ENCODE data around the gene CTCFL.
"Not testable (repeated sequence)": the region's sequence is repeated elsewhere in the genome, so short reads cannot be mapped to it uniquely, and the experiment has no call there.

Gene CTCFL

GRCh38 chr20:57476641-57477461 is 48.1 kb downstream of the CTCFL start:
- H3K36me3 Mint-ChIP-seq (ENCODE audit: low read depth) = no peaks in the 10 kb centered on the region
- DNase-seq (no peak), ATAC-seq (no peak)
- no peaks in the 10 kb centered on the region for H3K9me3 Mint-ChIP-seq
- H3K4me1 Mint-ChIP-seq = peaks cover 56% of the 10 kb centered on the region
- no peaks in the 10 kb centered on the region for H3K27me3 Mint-ChIP-seq
- H3K4me3 Mint-ChIP-seq = no peak overlapping the region
- H3K27ac Mint-ChIP-seq = no peak overlapping the region

- no peaks in the 10 kb centered on the region for H3K9me3 Mint-ChIP-seq
- no peaks in the 10 kb centered on the region for H3K27me3 Mint-ChIP-seq
- H3K36me3 Mint-ChIP-seq (ENCODE audit: low read depth) = no peaks in the 10 kb centered on the region
- peak; percentile 27 for ATAC-seq
- H3K4me1 Mint-ChIP-seq = peaks cover 49% of the 10 kb centered on the region
- no peak for DNase-seq
- H3K27ac Mint-ChIP-seq = peak overlapping the region; percentile 46
- H3K4me3 Mint-ChIP-seq = no peak overlapping the region
Observed at GRCh38 chr20:57476084-57476526, 48.8 kb downstream of the CTCFL start.

- Mint-ChIP-seq H3K4me3 (no peak overlapping the region), H3K27me3 (no peaks in the 10 kb centered on the region), H3K9me3 (no peaks in the 10 kb centered on the region), H3K36me3 (ENCODE audit: low read depth) (no peaks in the 10 kb centered on the region), H3K4me1 (peaks cover 43% of the 10 kb centered on the region), H3K27ac (peak overlapping the region; percentile 46)
- ATAC-seq = no peak
- DNase-seq = no peak
Observed at GRCh38 chr20:57475388-57476083, 49.4 kb downstream of the CTCFL start.

- Mint-ChIP-seq H3K27ac (no peak overlapping the region), H3K4me1 (peaks cover 39% of the 10 kb centered on the region), H3K36me3 (ENCODE audit: low read depth) (no peaks in the 10 kb centered on the region)
Observed at GRCh38 chr20:57474816-57475215, 50.1 kb downstream of the CTCFL start.

DNA sequence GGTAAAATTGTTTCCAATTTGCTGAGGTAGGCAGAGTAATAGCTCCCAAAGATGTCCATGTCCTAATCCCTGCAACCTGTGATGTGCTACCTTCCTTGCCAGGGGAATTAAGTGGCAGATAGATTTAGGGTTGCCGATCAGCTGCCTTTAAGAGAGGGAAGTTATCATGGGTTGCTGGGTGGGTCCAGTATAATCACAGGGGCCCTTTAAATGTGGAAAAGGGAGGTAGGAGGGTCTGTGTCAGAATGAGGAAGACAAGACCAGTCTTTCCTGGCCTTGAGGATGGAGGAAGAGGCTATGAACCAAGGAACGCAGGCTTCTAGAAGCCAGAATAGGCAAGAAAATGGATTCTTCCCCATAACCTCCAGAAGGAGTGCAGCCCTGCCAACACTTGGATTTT is 50.7 kb downstream of the CTCFL start:
- no peak overlapping the region for H3K27ac Mint-ChIP-seq
- peaks cover 38% of the 10 kb centered on the region for H3K4me1 Mint-ChIP-seq
- H3K36me3 Mint-ChIP-seq (ENCODE audit: low read depth) = no peaks in the 10 kb centered on the region
- no peaks in the 10 kb centered on the region for H3K27me3 Mint-ChIP-seq
- no peaks in the 10 kb centered on the region for H3K9me3 Mint-ChIP-seq
- DNase-seq = no peak
- no peak for ATAC-seq
- no peak overlapping the region for H3K4me3 Mint-ChIP-seq

More at GRCh38 chr20:57474816-57475215, 50.1 kb downstream of the CTCFL start:
- DNase-seq (no peak), ATAC-seq (no peak)
- no peak overlapping the region for H3K4me3 Mint-ChIP-seq
- H3K9me3 Mint-ChIP-seq = no peaks in the 10 kb centered on the region
- no peaks in the 10 kb centered on the region for H3K27me3 Mint-ChIP-seq

GRCh38 chr20:57473246-57474048 is 51.5 kb downstream of the CTCFL start:
- Mint-ChIP-seq H3K4me3 (no peak overlapping the region), H3K36me3 (ENCODE audit: low read depth) (no peaks in the 10 kb centered on the region), H3K27ac (no peak overlapping the region), H3K4me1 (peaks cover 36% of the 10 kb centered on the region), H3K27me3 (no peaks in the 10 kb centered on the region), H3K9me3 (no peaks in the 10 kb centered on the region)
- ATAC-seq (peak; percentile 55), DNase-seq (peak; percentile 28)

DNA sequence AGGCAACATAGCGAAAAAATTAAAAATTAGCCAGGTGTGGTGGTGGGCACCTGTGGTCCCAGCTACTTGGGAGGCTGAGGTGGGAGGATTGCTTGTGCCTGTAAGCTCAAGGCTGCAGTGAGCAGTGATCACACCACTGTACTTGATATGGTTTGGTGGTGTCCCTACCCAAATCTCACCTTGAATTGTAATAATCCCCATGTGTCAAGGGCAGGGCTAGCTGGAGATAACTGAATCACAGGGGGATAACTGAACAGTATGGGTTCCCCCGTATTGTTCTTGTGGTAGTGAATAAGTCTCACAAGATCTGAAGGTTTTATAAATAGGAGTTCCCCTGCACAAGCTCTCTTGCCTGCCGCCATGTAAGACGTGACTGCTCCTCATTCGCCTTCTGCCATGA is 52.5 kb downstream of the CTCFL start:
- not testable (repeated sequence) for ATAC-seq; H3K27me3 Mint-ChIP-seq; DNase-seq; H3K9me3 Mint-ChIP-seq; H3K27ac Mint-ChIP-seq; H3K36me3 Mint-ChIP-seq (ENCODE audit: low read depth); H3K4me3 Mint-ChIP-seq
- peaks cover 36% of the 10 kb centered on the region for H3K4me1 Mint-ChIP-seq

DNA sequence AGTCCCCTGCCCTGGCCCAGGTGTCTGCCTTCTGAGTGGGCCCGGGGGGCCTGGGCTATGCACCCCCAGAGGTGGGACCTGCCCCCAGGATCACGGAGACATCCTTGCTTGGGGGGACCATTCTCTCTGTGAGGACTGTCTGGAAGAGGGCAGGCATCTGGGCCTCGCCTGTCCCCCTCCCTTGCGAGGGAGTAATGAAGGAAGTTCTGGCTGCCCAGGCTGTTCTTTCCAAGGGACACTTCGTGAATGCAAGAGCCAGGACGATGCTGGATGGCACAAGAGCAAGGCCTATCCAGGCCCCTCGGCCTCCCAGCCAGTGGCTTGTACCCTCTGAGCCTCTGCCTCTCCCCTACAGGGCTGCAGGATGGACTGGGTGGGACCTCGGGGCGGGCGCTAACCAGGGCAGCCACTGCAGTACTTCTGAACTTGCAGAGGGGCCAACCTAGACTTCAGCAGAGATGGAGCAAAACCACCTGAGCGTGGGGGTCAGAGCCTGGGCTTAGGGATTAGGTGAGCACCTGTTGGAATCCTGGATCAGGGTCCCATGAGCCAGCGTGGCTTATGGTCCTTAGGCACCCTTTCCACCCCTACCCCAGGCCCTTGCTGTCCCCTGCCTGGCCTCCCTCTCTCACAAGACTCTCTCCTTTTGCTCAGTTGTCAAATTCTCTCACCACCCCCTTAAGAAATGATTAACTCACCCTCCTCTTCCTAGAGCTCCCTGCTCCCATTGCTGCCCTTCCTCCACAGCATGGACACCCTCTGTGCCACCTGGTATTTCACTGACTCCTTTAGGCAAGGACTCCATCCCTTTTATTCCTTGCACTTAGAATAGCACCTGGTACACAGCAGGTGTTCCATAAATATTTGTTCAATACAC is 53.2 kb downstream of the CTCFL start:
- ATAC-seq (no peak), DNase-seq (no peak)
- no peak overlapping the region for H3K27ac Mint-ChIP-seq
- H3K27me3 Mint-ChIP-seq = no peaks in the 10 kb centered on the region
- H3K4me3 Mint-ChIP-seq = no peak overlapping the region
- no peaks in the 10 kb centered on the region for H3K9me3 Mint-ChIP-seq
- peaks cover 33% of the 10 kb centered on the region for H3K4me1 Mint-ChIP-seq
- H3K36me3 Mint-ChIP-seq (ENCODE audit: low read depth) = no peaks in the 10 kb centered on the region

GRCh38 chr20:57470666-57471495 is 54.1 kb downstream of the CTCFL start:
- no peak overlapping the region for H3K4me3 Mint-ChIP-seq
- DNase-seq (no peak), ATAC-seq (no peak)
- peaks cover 27% of the 10 kb centered on the region for H3K4me1 Mint-ChIP-seq
- H3K36me3 Mint-ChIP-seq (ENCODE audit: low read depth) = no peaks in the 10 kb centered on the region
- H3K27me3 Mint-ChIP-seq = no peaks in the 10 kb centered on the region
- H3K27ac Mint-ChIP-seq = no peak overlapping the region
- H3K9me3 Mint-ChIP-seq = no peaks in the 10 kb centered on the region

GRCh38 chr20:57470212-57470522 is 54.8 kb downstream of the CTCFL start:
- H3K27ac Mint-ChIP-seq = no peak overlapping the region
- no peaks in the 10 kb centered on the region for H3K27me3 Mint-ChIP-seq
- H3K36me3 Mint-ChIP-seq (ENCODE audit: low read depth) = no peaks in the 10 kb centered on the region
- H3K4me1 Mint-ChIP-seq = peaks cover 21% of the 10 kb centered on the region
- no peak overlapping the region for H3K4me3 Mint-ChIP-seq
- DNase-seq (no peak), ATAC-seq (no peak)
- no peaks in the 10 kb centered on the region for H3K9me3 Mint-ChIP-seq

GRCh38 chr20:57469418-57470211 is 55.3 kb downstream of the CTCFL start:
- DNase-seq = no peak
- Mint-ChIP-seq H3K36me3 (ENCODE audit: low read depth) (no peaks in the 10 kb centered on the region), H3K27ac (no peak overlapping the region), H3K27me3 (no peaks in the 10 kb centered on the region), H3K4me3 (no peak overlapping the region), H3K4me1 (peaks cover 21% of the 10 kb centered on the region), H3K9me3 (no peaks in the 10 kb centered on the region)
- ATAC-seq = no peak

DNA sequence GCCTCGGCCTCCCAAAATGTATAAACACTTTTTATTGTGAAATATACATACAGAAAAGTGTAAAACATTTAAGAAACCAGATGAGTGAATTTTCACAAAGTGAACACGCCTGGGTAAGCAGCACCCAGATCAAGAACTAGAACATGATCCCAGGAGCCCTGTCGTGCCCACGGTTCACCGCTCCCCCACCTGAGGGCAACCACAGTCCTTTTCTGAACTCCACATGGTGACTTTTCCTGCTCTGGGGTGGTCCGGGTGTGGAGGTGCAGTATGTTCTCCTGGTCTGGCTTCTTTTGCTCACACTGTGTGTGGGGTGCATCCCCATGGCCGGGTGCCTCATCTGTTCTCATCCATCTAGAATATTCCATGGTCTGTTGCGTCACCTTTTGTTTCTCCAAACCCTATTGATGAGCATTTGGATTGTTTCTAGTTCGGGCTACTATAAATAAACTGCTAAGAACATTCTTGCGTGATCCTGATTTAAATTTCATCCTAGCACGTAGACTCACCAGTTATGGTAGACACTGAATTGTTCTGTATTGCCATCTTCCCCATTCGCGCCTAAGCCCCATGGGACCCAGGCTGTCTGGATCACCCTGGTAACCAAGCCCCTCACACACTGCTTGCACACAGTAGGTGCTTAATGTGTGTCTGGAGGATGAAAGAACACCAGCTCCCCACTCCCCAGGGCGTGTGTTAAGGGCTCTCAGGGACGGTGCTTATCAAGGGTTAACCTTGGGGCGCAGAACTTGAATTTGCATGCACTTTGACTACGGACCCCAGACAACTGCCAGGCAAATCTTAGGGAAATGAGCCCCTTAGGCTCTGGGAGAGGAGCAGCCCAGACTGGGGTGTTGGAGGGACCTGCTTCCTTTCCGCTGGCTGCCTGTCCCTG is 56.2 kb downstream of the CTCFL start:
- no peaks in the 10 kb centered on the region for H3K9me3 Mint-ChIP-seq

More for the DNA sequence above, 56.2 kb downstream of the CTCFL start:
- DNase-seq (no peak), ATAC-seq (no peak)
- Mint-ChIP-seq H3K4me1 (peaks cover 13% of the 10 kb centered on the region), H3K4me3 (no peak overlapping the region), H3K27ac (no peak overlapping the region), H3K27me3 (no peaks in the 10 kb centered on the region), H3K36me3 (ENCODE audit: low read depth) (no peaks in the 10 kb centered on the region)
